AG04450 (cell line): ENCODE data around the gene SND1. TPM values are rescaled to one million over a fixed set of nuclear protein-coding genes. Genes with fewer than 3 reads are reported as not detected.

Experiments
- CTCF ChIA-PET: fragments of 300-600, 350-600 bp; formaldehyde crosslinking; extraction: SDS; loops from one replicate; lab custom pipeline; 2022; ENCODE audit warnings: antibody characterized with exemption, inconsistent platforms; lab: Charles Lee
- POLR2A ChIA-PET: fragments of 350-600 bp; formaldehyde crosslinking; extraction: SDS; loops from one replicate; lab custom pipeline; 2021; ENCODE audit warnings: antibody characterized with exemption, inconsistent platforms; lab: Yijun Ruan, JAX
- DNase-seq: peaks from one replicate; pipeline ENCODE4 v3.0.0-alpha.2; 2011; ENCODE audit warnings: low read depth, low spot score
- H3K27ac ChIP-seq: one replicate; pipeline ENCODE4 v1.5.1; 2012; ENCODE audit warnings: low read depth, low read length, control low read depth
- H3K27me3 ChIP-seq: one replicate; pipeline ENCODE4 v1.6.0; 2012; ENCODE audit warnings: low read length; ENCODE audit not compliant: control insufficient read depth, insufficient read depth
- H3K4me3 ChIP-seq: 2 replicates; pipeline ENCODE4 v1.5.1; 2011; ENCODE audit warnings: mild to moderate bottlenecking, low read depth, low read length, control low read depth
- H3K9me3 ChIP-seq: 2 replicates; pipeline ENCODE4 v1.5.1; 2012; ENCODE audit warnings: low read length; ENCODE audit not compliant: control insufficient read depth, insufficient read depth
- CTCF ChIP-seq: IDR thresholded peaks from 2 replicates; pipeline ENCODE4 v1.5.1; 2011; ENCODE audit warnings: low read depth, low read length, control low read depth, inconsistent platforms
- polyA plus RNA-seq: library from polyadenylated mRNA; depleted of rRNA; stranded (reverse); fragments of >200 nt; gene quantifications from 2 replicates; pipeline ENCODE4 v1.2.3, GENCODE V29; 2011

SND1 gene
- polyA plus RNA-seq, 1 experiment = 247 TPM

- no peak for DNase-seq
- H3K4me3 ChIP-seq = no peak overlapping the region
- no peaks in the 10 kb centered on the region for H3K9me3 ChIP-seq
- no peak for TF ChIP-seq CTCF
- H3K27me3 ChIP-seq = no peaks in the 10 kb centered on the region
- POLR2A ChIA-PET = no interaction called here
- H3K27ac ChIP-seq = no peak overlapping the region
- CTCF ChIA-PET = interaction anchor here (1.1 kb wide), 1 partner anchor 345 kb away, joined by 3 read pairs; no protein-coding TSS in a partner anchor
These were observed 401.0 kb downstream of the SND1 start for GRCh38 chr7:128053023-128053422.

GRCh38 chr7:128053991-128054390 is 402.0 kb downstream of the SND1 start:
- CTCF ChIA-PET = no interaction called here

GRCh38 chr7:128054511-128054910 is 402.5 kb downstream of the SND1 start:
- Histone ChIP-seq H3K9me3 (no peaks in the 10 kb centered on the region), H3K27ac (no peak overlapping the region), H3K4me3 (no peak overlapping the region), H3K27me3 (no peaks in the 10 kb centered on the region)
- DNase-seq = no peak
- ChIA-PET POLR2A (no interaction called here), CTCF (no interaction called here)
- TF ChIP-seq CTCF = no peak

More at GRCh38 chr7:128053991-128054390, 402.0 kb downstream of the SND1 start:
- no peak for DNase-seq
- POLR2A ChIA-PET = no interaction called here
- Histone ChIP-seq H3K27me3 (no peaks in the 10 kb centered on the region), H3K9me3 (no peaks in the 10 kb centered on the region), H3K27ac (no peak overlapping the region), H3K4me3 (no peak overlapping the region)
- TF ChIP-seq CTCF = no peak

GRCh38 chr7:128055637-128056036 is 403.6 kb downstream of the SND1 start:
- H3K27ac ChIP-seq = no peak overlapping the region
- no peak overlapping the region for H3K4me3 ChIP-seq
- CTCF ChIA-PET = no interaction called here
- H3K27me3 ChIP-seq = no peaks in the 10 kb centered on the region
- no peak for DNase-seq
- POLR2A ChIA-PET = no interaction called here
- TF ChIP-seq CTCF = no peak
- H3K9me3 ChIP-seq = no peaks in the 10 kb centered on the region

GRCh38 chr7:128056901-128057300 is 404.9 kb downstream of the SND1 start:
- H3K27ac ChIP-seq = peak overlapping the region; percentile 4
- no peak overlapping the region for H3K4me3 ChIP-seq
- no peak for TF ChIP-seq CTCF
- DNase-seq = peak; percentile 54
- POLR2A ChIA-PET = no interaction called here
- no peaks in the 10 kb centered on the region for H3K27me3 ChIP-seq
- CTCF ChIA-PET = no interaction called here
- H3K9me3 ChIP-seq = no peaks in the 10 kb centered on the region
